Endometrium (tissue), 2 donors: ENCODE data around the gene SRSF9.
"Not testable (repeated sequence)": the region's sequence is repeated elsewhere in the genome, so short reads cannot be mapped to it uniquely, and the experiment has no call there.

Source experiments
- FAIRE-seq: peaks from 2 replicates; lab custom pipeline; 2012; peaks lifted over from hg19 to GRCh38; lab: Jason Lieb, UNC
- donor health status: control.
- donor health status: control.

The SRSF9 gene

DNA sequence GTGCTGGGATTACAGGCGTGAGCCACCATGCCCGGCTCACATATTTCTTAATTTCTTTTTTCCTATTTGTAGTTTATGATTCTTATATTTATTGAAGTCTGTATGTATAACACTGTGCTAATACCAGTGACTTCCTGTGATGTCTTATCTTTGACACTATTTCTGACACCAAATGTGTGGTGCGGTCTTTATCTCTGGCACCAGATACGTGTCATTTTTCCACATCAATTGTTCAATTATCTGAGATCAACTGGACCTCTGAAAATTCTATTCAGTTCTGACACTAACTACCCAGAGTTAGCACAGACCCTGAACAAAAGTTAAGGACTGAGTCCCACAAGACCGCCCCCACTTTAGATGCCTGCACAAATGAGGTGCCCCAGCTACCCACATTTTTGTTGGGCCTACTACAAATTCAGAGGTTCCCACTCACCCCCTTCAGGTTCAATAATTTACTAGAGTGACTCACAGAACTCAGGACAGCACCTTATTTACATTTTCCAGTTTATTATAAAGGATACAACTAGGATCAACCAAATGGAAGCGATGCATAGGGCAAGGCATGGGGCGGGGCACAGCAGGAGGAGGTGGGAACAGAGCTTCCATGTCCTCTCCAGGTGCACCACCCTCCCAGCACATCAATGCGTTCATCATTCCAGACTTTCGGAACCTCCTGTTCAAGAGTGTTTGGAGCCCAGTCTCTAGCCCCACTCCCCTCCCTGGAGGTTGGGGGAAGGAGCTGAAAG, 11.6 kb upstream of the SRSF9 start:
- FAIRE-seq: no peak

DNA sequence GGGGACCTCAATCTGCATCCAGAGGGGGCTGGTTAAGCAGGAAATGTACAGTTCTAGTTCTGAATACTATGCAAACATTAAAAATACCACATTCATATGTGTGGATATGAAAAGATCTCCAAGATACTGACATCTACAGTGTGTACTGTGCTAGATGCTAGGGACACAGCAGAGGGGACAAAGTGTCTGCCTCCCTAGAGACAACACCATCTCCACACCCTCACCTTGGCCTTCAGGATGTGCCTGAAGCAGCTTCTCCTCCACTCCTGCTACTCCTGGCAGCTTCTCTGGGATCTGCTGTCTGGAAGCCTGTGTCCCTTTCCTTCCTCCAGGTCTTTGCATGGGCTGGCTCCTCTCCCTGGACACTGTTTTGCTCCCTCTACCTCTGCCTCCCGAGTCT, 10.7 kb upstream of the SRSF9 start:
- no peak for FAIRE-seq

DNA sequence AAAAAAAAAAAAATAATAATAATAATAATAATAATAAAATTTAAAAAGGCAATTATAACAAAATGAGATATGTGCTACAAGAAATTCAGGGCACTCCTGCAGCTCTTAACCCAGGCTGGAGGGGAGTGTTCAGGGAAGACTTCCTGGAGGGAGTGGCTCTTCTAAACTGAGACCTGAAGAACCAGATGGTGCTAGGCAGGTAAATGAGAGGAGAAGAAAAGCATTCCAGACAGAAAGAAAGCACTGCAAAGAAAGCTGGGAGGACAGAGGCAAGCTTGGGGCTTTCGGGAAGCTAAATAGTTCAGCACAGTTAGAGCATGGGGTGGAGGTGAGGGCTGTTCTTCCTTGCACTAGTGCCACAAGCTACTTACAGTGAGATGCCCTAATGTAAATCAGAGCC, 9.9 kb upstream of the SRSF9 start:
- no peak for FAIRE-seq

DNA sequence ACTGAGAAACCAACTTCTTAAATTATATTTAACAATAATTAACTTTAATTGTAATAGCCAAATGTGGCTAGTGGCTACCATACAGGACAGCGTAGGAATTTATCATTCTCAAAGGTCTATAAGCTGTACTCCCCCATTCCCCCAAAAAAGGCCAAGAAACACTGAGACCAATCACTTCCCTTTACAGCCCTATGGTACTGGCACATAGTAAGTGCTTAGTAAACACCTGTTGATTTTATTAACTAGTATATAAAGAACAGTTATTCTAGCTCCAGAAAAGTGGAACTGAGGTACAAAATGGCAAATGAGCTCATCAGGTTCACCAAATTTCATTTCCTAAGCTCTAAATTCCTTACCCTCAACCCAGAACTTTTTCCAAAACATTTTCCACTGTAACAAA, 6.1 kb upstream of the SRSF9 start:
- no peak for FAIRE-seq

DNA sequence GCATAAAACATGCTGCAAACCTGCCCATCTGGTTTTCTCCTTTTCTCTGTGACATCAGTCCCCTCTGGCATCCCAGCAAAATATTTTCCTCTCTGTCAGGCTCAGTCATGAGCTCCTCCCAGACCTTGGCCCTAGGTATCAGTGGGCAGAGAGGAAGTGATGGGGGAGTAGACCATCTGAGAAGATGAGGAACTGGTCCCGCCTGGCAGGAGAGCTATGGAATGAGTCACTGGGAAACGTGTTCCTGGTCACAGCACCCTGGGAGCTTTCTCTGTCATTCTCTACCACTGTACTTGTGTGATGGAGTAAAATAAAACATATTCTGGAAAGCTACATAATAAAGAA, 5.0 kb upstream of the SRSF9 start:
- no peak for FAIRE-seq

DNA sequence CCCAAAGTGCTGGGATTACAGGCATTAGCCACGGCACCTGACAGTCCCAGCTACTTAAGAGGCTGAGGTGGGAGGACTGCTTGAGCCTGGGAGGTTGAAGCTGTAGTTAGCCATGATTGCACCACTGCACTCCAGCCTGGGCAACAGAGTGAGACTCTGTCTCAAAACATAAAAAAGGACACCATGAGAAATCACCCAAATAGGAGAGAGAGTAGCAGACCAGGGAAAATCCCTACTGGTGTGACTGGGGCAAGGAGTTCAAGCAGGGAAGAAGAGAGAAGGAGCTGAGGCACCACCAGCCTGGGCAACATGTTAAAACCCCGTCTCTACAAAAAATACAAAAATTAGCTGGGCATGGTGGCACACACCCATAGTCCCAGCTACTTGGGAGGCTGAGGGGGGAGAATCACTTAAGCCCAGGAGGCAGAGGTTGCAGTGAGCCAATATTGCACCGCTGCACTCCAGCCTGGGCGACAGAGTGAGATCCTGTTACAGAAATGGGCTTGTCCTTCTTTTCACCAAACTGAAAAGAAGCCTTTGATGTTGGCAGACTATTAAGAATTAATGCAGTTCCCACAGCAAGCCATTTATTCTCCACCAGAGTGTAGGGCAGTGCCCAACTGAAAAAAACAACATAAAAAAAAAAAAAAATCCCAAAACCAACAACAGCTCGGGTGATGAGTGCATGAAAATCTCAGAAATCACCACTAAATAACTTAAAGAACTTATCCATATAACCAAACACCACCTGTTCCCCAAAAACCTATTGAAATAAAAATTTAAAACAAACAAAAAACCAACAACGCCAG, 4.5 kb upstream of the SRSF9 start:
- no peak for FAIRE-seq

DNA sequence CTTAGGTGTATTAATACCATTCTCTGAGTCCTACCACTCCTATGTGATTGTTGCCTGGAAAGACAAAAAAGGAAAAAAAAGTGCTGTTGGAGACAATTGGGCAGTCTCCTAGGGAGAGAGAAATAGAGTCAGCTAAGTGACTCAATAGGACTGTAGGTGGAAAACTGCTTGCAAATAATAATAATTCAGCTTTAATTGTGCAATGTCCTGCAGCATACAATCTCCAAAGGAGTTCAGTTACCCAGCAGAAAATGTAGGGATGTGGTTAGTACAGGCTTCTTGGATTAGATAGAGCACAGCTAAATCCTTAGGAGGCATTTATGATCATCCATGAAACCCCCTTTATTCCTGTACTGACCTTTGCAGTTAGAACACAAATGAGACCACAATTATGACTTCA, 3.0 kb upstream of the SRSF9 start:
- no peak for FAIRE-seq

DNA sequence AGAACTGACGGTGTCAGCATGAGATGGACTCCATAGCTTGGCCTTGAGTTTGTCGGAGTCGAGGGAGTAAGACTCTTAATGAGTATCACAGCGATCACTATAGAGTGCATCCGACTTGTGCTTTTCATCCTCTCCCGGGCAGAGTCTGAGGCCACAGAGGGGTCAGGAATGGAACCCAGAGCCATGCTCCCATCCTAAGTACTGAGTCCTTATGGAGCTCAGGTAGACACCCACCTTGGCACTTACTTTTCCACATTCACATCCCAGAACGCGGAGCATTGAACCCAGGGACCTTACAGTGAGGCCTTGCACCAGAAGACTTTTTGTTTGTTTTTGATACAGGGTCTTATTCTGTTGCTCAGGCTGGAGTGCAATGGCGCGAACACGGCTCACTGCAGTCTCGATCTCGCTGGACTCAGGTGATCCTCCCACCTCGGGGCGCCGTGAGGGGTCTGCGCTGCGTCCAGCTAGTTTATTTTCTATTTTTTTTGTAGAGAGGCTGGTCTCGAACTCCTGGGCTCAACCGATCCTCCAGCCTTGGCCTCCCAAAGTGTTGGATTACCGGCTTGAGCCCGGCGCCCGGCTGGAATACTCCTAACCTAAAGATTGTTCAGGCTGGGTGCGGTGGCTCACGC, 719 bp upstream of the SRSF9 start:
- no peak for FAIRE-seq

DNA sequence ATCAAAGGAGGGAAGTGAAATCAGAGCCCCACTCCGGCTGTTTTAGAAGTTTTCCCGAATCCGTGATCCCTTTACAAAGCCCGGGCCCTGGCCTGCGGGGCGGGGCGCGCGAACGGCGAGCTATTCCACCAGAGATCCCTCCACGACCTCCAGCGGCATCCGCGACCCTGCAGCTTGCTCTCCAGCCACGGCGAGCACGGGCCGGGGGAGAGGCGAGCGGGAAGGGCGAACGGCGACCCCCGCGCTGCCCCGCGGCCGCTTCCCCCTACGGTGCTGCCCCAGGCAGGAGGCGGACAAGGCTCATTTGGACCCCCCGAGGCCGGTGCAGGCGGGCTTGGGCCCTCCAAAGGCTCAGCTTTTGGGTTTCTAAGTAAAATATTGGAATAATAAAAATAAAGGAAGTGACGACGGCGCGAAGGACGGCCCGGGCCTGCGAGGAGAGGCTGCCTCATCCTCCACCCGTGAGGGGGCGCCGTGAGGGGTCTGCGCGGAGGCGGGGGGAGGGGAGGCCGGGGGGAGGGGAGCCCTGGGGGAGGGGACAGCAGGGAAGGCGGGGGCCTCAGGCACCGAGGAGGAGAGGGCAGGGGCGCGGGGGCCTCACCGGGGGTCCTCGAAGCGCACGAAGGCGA, 613 bp downstream of the SRSF9 start:
- no peak for FAIRE-seq

DNA sequence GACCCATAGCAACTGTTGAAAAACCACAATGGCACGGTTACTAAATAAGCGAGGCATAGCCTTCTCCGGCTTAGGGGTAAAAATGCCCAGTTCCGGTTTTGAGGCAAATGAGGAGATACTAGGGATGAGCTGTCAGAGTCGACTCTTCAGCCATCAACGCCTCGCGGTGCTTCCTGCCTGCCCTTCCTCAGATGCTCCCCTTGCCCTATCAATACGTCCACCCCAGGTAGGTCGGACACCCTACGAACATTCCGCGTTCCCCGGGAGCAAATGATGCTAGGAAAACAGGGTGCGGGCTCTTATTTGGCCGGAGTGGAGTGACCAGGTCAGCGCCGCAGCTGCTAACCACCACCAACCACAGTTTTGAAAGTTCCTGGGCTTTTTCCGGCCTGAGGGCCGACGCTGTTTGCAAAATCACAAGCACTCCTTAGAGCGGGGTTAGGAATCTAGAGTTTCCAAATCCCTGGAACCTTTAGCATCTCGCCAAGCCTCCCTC, 1.2 kb downstream of the SRSF9 start:
- no peak for FAIRE-seq

DNA sequence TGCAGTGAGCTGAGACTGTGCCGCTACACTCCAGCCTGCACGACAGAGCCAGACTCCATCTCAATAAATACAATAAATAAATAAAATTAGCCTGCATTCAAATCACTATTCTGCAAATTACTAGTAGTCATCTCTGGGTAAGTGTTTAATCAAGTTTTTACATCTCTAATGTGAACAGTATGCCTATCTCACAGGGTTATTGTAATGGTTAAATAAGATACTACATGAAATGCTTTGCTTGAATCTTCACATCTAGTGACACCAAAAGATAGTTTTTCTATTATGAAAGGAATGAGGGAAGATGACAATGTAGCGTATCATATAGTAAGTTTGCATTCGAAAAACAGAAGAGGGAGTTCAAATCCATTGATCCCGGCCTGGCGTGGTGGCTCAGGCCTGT, 2.1 kb downstream of the SRSF9 start:
- FAIRE-seq: no peak

DNA sequence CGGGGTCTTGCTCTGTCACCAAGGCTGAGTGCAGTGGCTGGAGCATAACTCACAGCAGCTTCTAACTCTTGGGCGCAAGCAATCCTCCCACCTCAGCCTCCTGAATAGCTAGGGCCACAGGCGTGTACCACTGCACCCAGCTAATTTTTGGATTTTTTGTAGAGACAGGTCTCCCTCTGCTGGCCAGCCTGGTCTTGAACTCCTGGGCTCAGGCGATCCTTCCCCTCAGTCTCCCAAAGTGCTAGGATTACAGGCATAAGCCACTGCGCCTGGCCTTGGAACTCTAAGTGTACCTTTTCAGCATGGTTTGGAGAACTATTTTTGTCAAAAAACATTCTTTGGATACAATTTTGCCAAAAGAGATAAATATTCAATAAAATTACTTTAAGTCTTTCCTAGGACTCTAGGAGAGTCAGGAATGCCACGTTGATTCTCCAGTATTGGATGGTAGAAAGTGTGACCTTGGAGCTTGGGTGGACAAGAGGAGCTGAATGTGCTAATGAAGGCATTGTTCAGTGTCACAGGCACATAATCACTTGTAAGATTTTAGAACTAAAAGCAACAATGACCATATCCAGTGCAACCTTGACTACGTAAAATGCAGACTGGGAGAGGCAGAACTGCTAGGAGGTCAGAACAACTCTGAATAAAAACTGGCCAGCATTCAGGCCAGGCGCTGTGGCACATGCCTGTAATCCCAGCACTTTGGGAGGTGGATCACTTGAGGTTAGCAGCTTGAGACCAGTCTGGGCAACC, 2.8 kb downstream of the SRSF9 start:
- no peak for FAIRE-seq

DNA sequence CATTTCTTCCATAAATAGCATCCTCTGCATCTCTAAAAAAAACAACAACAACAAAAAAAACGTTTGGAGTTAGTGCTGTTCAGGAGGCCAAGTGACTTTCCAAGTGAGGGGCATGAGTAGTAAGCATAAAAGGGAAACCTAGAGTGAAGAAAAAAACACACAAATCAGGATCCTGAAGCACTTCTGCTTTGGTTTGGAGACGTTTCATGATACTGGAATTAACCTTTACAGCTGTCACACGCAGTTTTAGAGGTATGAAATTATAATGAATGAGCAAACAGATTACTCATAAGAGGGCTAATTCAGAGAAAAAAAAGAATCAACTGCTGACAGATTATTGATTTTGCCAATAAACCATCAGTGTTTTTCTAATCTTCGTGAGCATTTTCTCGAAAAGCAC, 3.8 kb downstream of the SRSF9 start:
- FAIRE-seq: no peak

DNA sequence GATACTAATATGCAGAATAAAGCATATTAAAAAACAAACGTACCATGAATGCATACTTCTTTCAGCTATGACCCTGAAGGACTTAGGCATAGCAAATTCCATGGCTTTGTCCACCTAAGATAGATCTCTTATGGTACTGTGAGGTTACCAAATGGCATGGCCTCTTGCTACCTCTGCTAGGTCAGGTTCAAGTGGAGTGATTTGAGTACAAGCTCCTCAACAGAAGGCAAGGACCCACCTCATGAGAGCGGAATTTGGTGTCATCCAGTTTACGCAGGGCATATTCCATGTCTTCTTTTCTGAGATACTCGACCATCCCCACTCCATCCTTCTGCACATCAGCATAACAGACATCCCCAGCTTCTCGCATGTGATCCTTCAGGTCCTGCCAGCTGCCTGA, 5.8 kb downstream of the SRSF9 start:
- no peak for FAIRE-seq

DNA sequence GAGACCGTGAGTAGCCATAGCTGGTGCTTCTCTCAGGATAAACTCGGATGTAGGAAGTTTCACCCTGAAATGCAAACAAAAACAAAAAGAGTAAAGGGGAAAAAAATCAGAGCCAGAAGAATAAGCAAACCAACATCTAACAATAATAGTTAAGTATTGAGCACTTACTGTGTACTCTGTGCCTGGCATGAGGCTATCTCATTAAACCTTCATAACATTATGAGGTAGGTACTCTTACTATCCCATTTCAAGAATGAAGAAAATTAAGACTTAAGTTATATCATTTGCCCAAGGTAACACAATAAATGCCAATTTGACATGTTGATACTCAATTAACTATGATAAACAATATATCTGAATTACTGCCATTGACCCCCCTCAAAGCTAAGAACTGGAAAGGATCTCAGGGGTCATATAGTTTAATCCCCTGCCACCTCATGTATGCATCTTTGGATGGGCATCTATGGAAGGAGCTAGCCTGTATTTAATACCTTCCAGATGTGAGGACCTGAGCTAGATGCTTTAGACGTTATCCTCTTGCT, 7.4 kb downstream of the SRSF9 start:
- FAIRE-seq: no peak

DNA sequence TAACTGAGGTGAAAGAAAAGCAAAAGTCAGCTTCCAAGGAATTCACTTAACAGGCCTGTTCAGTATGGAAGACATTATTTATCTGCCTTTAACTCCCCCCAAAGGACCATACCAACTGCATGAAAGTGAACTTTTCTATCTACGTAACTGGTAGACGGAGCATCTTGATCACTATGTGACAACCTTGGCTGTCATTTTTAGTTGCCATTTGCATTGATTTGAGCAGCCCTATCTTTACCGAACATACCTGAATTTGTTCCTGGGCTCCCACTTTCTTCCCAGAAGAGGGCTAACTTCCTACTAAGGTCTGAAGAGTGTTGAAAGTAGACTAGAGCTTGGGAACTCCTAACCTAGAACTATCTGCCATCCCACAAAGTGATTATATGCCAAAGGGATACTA, 9.4 kb downstream of the SRSF9 start:
- no peak for FAIRE-seq

DNA sequence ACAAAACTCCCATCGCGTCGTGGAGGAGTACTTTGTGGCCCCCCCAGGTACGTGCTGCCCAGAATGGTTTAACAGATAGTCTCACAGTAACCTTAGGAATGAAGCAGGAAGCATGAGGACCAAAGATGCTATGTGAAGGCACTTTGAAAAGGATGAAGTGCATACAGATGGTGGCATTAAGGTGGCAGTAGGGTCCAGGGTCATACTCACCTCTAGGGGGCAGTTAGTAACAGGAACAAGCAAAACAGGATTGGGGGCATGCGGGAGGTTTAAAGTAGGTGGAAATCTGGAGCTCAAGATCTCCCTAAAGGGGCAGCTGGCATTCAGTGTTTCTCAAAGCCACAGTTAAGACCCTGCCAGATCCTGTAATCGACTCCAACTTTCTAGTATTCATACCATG, 12.4 kb downstream of the SRSF9 start:
- no peak for FAIRE-seq

DNA sequence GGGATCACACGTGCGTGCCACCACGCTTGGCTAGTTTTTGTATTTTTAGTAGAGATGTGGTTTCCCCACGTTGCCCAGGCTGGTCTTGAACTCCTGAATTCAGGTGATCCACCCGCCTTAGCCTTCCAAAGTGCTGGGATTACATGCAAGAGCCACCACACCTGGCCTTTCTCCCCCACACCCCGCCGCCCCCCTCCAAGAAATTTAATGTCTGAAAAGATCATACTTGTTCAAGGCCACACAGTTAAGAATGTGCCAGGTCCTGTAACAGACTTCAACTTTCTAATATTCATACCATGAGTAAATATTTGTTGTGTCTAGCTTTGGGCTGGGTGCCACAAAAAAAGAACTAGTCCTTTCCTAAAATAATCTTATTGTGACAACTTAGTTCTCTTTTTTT, 14.2 kb downstream of the SRSF9 start:
- FAIRE-seq: no peak

DNA sequence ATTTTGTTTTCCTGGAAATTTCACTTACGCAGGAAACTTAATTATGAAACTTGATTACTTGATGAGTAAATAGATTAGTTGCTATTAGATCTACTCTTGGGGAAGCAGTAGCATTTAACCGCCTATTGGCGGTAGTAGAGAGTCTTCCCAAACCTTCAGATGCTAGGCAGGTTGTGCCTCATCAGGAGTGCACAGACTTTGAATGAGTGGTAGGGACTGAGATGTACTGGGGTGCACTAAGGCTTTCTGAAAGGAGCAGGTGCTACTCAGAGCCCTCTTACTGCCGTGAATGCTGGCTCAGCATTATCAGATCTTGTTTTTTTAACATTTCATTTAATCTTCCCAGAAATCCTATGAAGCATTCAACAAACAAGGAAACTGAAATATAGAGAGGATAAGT, 15.6 kb downstream of the SRSF9 start:
- no peak for FAIRE-seq

DNA sequence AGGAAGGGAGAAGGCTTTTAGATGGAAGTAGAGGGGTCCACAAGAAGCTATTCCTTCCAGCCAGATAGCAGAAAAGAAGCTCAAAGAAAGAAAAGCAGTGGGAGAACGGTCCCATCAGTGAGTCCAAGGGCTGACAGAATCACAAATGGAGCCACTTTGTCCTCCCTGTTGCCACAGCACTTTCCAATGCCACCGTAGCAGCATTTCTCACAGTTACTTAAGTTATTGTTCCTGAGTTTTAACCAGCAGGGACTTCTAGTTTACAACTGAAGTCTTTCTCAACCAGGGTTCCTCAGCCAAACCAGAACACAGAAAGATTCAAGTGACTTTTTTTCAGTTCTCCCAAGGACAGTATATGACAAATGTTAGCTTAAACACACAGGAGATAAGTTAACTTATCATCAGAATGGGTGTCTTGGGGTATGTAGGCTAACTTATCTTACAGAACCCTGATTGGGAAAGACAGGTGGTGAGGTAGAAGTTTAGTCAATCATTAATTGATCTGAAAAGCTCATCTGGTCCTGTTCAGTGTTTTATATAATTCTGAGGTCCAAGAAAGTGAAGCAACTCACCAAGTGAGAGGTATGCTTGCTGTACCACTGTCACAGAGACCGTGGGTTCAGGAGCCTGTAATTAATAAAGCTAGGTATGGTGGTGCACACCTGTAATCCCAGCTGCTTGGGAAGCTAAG, 16.3 kb downstream of the SRSF9 start:
- FAIRE-seq: no peak

DNA sequence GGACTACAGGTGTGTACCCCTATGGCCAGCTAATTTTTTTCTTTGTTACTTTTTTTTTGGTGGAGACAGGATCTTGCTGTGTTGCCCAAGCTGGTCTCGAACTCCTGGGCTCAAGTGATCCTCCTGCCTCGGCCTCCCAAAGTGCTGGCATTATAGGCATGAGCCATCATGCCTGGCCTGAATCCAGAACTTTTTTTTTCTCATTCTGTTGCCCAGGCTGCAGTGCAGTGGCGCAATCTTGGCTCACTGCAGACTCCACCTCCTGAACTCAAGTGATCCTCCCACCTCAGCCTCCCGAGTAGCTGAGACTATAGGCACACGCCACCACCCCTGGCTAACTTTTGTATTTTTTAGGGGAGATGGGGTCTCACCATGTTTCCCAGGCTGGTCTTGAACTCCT, 17.0 kb downstream of the SRSF9 start:
- not testable (repeated sequence) for FAIRE-seq
